AG09309 (cell line): Measurements from ENCODE around the gene SURF6.
A peak's percentile ranks its signal among the peaks of the same experiment; 100 is the strongest.
"Not testable (repeated sequence)": the region's sequence is repeated elsewhere in the genome, so short reads cannot be mapped to it uniquely, and the experiment has no call there.

Experiments used
- DNase-seq: peaks from one replicate; pipeline ENCODE4 v3.0.0-alpha.2; 2010; ENCODE audit warnings: low read depth
- H3K4me3 ChIP-seq: 2 replicates; pipeline ENCODE4 v1.5.1; 2011; ENCODE audit warnings: mild to moderate bottlenecking, low read depth, low read length, moderate library complexity; ENCODE audit not compliant: control insufficient read depth
- TF ChIP-seq, protein P1 (sequence below): IDR thresholded peaks from 2 replicates; pipeline ENCODE4 v1.5.1; 2011; ENCODE audit warnings: mild to moderate bottlenecking, low read depth, low read length, inconsistent platforms; ENCODE audit not compliant: insufficient read depth, control insufficient read depth; ENCODE audit errors: missing control alignments

SURF6 gene

DNA sequence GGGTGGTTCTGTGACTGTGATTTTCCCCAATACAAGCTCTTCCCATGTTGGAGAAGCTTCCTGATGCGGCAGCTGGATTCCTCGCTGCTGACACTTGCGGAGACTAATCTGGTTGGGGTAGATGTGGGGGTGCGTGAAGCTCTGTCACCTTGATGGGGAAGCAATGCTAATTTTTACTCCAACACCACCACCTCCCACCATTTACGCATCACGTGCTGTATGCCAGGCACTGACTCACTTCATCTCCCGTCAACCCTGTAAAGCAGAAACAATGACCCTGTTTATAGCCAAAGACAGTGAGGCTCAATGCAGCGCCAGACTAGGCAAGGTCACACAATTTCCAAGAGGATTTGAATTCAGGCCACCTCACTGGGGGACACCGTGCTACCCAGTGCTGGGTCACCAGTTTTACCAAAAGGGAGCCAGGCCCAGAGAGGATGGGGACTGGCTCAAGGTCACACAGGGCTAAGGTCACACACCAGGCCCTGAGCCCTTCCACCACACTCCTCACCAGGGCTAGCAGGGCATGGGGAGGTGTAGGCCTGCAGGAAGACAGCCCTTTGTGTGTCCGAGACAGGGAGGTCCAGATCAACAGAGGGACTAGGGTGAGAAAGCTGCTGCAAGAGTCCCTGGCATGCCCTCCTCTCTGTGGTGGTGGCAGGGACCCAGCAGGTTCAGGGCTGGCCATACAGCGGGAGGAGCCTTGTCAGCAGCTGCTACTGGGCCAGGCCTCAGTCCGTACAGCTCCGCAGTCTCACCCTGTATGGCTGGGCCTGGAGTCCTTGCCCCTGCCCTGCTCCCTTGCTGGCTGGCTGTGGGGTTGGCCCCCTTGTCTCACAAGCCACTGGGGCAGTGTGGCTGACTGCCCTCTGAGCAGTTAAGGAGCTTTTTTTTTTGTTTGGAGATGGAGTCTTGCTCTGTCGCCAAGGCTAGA lies 43.4 kb upstream of the SURF6 start:
- no peak overlapping the region for H3K4me3 ChIP-seq
- TF ChIP-seq, protein P1, sequence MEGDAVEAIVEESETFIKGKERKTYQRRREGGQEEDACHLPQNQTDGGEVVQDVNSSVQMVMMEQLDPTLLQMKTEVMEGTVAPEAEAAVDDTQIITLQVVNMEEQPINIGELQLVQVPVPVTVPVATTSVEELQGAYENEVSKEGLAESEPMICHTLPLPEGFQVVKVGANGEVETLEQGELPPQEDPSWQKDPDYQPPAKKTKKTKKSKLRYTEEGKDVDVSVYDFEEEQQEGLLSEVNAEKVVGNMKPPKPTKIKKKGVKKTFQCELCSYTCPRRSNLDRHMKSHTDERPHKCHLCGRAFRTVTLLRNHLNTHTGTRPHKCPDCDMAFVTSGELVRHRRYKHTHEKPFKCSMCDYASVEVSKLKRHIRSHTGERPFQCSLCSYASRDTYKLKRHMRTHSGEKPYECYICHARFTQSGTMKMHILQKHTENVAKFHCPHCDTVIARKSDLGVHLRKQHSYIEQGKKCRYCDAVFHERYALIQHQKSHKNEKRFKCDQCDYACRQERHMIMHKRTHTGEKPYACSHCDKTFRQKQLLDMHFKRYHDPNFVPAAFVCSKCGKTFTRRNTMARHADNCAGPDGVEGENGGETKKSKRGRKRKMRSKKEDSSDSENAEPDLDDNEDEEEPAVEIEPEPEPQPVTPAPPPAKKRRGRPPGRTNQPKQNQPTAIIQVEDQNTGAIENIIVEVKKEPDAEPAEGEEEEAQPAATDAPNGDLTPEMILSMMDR = no peak

DNA sequence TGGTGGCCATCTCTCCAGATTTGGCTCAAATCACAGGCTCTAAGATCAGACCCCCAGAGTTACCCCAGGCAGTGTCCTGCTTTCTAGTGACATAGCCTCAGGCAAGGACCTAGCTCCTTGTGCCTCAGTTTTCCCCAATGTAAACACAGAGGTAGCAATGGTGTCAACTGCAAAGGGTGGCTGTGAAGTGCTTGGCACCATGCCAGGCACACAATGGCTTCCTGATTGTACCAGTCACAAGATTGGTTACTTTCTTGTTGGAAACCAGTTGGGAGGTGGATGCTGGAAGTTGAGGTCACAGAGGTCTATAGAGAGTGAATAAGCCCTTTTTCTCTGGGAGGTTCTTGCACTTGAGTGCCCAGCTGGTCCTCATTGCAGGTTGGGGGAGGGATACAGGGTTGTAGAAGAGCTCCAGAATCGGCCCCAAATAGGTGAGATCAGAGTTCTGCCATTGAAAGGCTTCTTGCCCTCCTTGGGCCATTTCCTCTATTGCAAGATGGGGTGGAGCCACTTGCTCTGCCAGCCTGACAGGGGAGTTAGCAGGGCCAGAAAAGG lies 42.5 kb upstream of the SURF6 start:
- no peak for DNase-seq
- H3K4me3 ChIP-seq = no peak overlapping the region
- TF ChIP-seq, protein P1 = no peak

More for the DNA sequence above, 43.4 kb upstream of the SURF6 start:
- no peak for DNase-seq

DNA sequence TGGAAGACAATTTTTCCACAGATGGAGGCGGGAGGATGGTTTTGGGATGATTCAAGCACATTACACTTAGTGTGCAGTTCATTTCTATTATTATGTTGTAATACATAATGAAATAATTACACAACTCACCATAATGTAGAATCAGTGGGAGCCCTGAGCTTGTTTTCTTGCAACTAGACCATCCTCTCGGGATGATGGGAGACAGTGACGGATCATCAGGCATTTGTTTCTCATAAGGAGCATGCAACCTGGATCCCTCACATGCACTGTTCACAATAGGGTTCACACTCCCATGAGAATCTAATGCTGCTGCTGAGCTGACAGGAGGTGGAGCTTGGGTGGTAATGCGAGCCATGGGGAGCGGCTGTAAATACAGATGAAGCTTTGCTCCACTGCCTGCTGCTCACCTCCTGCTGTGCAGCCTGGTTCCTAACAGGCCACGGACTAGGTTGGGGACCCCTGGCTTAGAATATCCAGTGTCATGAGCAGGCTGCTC lies 41.8 kb upstream of the SURF6 start:
- H3K4me3 ChIP-seq = no peak overlapping the region
- no peak for DNase-seq
- TF ChIP-seq, protein P1 = no peak

DNA sequence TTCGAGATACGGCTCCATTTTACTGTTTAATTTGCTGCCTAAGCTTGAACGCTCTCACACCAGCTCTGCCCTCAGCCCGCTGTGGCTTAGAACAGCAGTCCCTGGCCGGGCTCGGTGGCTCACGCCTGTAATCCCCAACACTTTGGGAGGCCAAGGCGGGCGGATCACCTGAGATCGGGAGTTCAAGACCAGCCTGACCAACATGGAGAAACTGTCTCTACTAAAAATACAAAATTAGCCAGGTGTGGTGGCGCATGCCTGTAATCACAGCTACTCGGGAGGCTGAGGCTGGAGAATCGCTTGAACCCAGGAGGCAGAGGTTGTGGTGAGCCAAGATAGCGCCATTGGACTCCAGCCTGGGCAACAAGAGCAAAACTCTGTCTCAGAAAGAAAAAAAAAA lies 41.3 kb upstream of the SURF6 start:
- H3K4me3 ChIP-seq, DNase-seq: not testable (repeated sequence)

DNA sequence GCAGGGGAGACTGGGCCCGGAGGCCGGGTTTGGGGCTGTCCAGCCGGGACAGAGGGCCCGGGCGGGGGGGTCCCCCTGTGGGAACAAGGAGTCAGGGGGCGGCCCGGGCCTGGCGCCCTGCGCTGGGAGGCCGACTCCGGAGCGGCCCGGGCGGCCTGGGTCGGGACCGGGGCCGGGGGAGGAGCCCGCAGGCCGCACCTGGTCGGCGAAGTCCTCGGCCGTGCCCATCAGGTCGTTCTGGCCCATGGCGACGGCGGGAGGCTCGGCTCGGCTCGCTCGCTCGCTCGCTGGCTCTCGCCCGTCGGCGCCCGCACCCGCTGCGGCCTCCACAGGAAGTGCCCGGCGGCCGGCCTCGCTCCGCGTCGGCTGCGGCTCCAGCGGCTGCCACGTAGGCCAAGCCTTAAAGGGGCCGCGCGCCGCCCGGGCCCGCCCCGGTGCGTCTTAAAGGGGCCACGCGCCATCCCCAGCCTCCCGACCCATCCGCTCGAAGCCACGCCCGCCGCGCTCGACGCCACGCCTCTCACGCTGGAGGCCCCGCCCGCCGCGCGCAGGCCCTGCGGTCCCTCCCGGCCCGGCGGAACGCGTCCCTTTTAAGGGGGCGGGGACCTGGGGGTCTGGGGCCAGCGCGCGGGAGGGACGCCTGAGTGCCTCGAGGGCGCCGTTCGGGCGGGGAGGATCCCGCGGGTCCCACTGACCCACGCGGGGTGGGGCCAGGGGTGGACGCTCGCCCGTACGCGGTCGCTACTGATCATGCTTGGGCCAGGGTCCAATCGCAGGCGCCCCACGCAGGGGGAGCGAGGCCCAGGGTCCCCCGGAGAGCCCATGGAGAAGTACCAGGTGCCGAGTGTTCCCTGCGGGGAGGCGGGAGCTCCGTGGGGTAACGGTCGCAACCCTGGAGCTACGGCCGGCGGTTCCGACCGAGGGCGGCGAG lies 40.0 kb upstream of the SURF6 start, which contains the start of the genes STKLD1 and SURF4:
Gene STKLD1, plus strand, starts transcription at position 643 of the 931 bp plus-strand sequence. Its CDS starts 108 bp downstream, at position 751.
Gene SURF4, minus strand, starts transcription at position 337 of the 931 bp plus-strand sequence. Its CDS starts 91 bp downstream, at position 246.
- peak within 1 kb of the TSS; percentile 64 for H3K4me3 ChIP-seq
- TF ChIP-seq, protein P1 = no peak

DNA sequence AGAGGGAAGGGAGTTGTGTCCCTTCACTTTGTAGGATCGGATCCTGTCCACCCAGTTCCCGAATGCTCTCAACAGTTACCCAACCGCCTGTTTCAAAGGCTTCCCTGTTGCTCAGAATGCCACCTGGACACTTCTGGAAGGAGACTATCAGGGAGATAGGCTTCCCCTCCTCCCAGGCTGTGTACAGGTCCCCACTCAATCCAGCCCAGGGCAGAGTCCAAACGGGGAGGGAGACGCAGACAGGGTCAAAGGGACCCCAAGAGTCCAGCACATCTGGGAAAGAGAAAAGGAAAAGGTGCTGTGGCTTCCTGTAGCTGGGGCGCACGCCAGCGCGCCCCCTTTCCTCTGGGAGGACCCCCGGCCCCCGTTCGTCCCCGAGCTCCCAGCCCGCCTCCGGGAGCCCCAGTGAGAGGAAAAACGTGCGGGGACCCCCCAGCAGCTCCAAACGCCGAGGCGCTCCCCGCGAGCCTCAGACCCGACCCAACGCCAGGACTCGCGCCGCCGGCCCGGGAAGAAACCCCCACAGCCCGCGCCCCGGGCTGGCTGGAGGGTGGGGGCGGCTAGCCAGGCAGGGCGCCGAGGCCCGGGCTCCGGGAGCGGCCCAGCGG lies 39.2 kb upstream of the SURF6 start:
- no peak for DNase-seq
- TF ChIP-seq, protein P1 = no peak
- H3K4me3 ChIP-seq = peak overlapping the region; percentile 64

More for the DNA sequence above, 40.0 kb upstream of the SURF6 start, which contains the start of the genes STKLD1 and SURF4:
- DNase-seq = peak; percentile 79
